Measurements from ENCODE around the gene RAB20.

DNA sequence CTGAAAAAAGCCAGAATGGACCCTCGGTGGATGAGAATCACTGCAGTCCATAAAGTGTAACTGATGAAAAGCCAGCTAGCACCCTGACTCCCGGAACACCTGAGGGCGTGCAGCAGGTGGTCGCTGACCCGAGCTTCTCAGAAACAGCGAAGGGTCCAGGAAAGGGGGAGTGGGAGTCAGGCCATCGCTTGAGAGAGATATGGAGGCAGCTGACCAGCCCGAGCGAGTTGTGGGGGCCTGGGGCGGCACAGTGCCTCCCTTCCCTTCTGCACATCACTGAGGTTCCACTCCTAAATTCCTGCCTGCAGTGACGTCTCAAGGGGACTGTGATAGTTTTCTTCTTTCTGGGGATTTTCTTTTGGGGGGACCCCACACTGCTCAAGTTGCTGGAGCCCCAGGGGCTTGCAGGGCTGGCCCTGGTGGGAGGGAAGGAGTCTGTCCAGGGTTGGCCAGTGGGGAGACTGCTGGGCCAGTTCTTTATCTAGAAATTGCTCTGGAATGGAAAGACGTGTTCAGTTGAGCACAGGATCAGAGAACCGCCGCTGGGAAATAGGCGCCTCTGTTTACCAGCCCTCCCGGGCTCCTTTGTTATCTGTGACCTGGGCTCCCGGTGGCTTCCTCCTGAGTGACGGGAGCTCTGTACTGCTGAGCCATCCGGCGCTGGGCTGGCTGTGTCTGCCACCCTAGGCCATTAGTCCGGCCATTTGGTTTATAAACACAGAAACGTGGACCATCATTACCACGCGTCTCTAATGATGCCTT lies 71.3 kb downstream of the RAB20 start:
- TF ChIP-seq EZH2 (IDR thresholded peaks at IDR 0.05; ENCODE audit: insufficient read depth, poor library complexity, severe bottlenecking) (no peak), EZH2phosphoT487 (IDR thresholded peaks at IDR 0.05; ENCODE audit: insufficient read depth, low read depth) (no peak)
